NCI-H2196 (cell line): ENCODE measurements around the gene UBASH3B.

Experiments used
- DNase-seq: peaks from one replicate; lab custom pipeline; 2025; ENCODE audit not compliant: unreplicated experiment; lab: John Stamatoyannopoulos, UW

UBASH3B gene

DNA sequence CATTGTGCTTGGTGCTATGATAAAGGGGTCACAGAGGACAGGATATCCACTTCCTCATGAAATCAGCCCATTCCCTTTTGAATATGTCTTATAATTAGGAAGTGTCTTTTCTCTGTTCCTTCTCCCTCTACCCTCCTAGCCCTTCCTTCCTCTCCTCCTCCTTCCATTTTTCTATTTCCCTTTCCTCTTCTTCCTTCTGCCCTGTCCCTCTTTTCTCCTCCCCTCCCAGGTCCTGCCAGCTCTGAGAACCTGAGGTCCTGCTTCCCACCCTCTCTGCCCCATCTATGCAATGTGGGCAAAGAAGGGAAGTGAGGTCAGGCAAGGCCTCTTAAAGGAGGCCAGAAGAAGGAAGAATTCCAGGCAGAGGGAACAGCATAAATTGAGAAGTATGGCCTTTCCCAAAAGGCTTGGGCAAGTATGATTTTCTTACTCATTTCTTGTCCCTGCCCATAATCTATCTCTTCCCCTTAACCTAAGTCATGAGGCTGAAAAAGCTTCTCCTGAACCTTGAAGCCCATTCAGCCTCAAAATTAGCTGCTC, 7.7 kb upstream of the UBASH3B start:
- DNase-seq, result no peak

DNA sequence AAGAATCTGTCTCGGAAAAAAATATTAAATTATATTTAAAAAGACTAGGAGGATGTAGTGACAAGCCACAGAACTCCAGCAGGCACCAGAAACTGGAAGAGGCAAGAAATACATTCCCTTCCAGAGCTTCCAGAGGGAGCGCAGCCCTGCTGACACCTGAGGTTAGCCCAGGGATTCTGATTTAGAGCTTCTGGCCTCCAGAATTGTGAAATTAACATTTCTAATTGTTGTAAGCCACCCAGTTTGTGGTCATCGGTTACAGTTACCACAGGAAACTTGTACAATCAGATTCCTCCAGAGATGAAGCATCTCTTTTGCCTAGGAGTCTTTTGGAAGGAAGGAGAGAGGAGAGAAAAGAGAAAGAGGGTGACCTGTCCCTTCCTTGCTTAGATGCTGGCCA, 6.4 kb upstream of the UBASH3B start:
- no peak for DNase-seq

DNA sequence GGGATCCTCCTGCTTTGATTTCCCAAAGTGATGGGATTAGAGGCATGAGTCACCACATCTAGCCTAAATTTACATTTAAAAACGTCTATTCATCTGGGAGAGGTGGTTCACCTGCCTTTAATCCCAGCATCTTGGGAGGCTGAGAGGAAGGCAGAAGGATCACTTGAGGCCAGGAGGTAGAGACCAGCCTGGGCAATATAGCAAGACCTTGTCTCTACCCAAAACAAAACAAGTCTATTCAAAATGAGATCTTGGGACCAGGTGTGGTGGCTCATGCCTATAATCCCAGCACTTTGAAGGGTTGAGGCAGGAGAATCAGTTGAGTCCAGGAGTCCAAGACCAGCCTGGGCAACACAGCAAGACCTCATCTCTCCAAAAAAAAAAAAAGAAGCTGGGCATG, 4.9 kb upstream of the UBASH3B start:
- no peak for DNase-seq

DNA sequence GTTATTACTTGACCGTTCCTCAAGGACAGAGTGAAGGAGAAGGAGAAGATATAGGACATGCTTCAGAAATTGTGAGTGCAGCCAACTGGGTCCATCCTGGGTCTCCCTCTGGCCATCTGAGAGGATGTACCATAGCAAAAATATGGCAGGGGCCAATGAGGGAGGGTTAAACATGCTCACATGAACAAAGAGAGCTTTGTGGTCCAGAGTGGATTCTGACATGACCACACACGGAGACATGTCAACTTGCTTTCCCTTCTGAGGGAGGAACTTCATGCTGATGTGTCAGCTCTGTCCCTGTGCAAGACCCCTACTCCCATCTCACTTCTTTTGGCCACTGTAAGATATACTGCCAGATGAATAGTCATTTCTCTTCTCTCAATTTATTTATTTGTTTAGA, 3.0 kb upstream of the UBASH3B start:
- no peak for DNase-seq

DNA sequence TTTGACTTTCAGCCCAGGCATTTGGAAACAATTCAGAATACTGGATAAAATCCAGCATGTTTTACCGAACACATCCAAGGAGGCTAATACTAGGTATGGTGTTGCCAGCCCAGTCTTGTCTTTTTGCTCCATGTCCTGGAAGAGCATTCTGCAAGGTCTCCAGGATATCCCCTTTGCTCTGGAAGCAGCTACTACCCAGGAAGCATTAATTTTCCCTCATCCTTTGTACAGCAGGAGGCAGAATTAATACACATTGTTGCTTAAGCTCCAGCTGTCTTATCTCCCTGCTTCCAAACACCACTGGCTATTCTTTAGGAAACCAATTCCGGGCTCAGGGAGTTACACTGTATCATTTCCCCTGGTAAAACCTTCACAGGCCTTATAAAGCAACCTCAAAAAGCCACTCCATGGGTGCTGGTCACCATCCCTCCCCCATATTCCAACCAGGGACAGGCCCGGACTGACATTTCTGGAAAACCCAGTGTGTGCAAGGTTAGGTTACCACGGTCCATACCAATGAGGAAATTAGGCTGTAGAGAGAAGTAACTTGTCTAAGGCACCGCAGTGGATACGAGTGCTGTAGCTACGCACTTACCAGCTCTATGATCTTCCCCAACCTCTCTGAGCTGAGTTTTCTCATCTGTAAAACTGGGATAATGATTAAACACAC, 1.5 kb upstream of the UBASH3B start:
- DNase-seq, result no peak

DNA sequence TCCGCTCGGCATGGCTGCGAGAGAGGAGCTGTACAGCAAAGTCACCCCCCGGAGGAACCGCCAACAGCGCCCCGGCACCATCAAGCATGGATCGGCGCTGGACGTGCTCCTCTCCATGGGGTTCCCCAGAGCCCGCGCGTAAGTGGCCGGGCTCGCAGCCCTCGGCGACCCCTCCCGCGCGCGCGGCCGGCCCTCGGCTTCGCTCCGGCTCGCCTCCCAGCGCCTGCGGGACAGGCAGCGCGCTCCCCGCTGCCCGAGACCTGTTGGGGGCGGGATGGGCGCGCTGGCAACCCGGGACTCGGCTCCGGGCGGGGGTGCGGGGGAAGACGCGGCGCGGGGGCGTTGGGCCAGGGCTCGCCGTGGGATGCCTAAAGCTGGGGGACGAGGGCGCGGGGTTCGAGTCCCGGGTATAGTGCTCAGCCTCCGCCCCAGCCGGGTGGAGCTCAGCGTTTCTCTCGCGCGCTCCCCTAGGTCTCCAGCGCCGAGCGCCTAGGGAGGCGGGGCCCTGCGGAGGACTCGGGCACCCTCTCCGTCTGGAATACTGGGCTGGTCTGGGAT, 630 bp downstream of the UBASH3B start:
- peak; percentile 46 for DNase-seq

DNA sequence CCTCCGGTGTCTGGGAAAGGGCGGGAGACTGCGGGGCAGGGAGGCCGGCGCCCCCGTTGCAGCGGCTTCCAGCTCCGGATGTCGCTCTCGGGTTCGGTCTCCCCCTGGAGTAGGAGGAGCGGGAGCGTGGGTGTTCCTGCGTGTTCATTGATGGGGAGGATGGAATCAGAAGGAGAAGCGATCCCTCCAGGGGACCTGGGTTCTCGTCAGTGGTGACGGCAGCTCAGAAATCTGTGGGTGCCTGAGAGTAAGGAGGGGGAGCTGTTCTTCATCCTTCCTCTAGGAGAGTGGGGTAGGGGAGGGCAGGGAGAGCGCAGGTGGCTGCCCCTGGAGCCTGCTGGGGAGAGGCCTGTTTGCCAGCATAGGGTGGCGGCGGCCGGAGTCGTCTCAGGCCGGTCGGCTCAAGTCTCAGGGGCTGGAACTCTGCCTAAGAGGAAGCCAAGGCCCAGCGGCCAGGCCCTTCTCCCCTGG, 1.1 kb downstream of the UBASH3B start:
- DNase-seq, result peak; percentile 40

DNA sequence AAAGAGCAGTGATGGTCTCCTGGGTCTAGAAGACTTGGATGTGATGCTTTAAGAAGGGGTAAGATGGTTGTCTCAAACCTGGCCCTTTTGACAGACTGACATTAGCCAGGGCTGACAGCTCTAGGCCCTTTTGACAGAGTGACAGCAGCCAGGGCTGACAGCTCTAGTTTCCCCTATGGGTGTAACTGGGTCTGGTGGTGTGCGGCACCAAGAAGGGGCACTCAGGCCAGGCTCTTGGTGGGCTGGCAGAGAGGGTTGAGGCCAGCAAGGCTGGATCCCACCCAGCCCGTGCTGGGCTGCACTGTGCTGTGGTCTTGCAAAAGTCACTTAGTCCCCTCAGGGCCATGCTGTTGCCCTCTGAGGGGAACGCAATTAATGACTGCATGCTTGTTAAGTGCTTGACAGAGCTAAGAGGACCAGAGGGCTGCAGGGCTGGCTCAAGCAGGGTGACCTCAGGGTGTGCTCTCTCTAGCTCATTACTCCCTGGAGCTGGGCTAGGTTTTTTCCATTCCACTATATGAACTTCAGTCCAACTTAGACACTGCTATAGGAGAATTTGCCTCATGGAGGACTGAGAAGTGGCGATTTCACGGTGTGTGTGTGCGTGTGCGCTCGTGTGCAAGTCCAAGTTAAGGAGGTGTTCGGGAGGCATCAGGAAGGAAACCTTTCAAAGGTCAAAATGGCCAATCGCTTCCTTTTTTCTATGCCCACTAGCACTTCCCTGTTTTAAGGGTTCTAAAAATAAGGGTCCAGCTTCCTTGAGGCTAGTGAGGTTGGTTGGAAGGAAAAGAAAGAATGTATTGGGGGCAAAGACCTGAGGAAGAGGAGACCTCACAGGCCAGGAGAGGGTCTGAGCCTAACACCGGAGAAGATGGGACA, 4.4 kb downstream of the UBASH3B start:
- DNase-seq, result no peak

DNA sequence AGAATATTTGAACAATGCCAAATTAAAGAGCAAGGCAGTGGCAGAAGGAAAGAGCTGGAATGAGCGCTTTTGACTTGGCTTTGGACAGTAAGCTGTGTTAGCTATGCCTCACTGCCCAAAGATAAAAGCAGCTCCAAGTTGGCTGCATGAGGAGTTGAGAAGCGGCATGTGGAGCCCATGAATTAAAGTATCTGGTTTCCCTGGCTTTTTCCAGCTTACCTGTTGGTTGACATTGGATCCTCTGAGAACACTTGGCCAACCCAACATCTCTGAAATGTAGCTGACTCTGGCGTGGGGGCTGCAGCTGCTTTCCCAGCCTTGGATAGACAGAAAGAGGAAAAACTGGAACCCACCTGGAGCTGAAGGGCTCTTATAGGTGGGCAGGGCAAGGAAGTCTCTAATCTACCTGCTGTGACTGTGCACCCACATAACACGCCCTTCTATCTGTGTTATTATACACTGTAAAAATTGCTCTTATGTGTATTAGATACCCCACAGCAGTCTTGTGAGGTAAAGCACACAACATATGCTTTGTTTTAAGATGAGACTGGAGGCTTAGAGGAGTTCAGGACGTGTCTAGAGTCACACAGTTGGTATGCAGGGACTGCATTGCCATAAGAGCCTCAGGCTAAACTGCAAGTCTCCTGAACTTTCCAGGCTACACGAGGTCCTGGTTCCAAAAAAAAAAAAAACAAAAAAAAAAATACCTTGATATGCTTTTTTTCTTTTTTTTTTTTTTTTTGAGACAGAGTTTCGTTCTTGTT, 5.8 kb downstream of the UBASH3B start:
- peak; percentile 79 for DNase-seq

DNA sequence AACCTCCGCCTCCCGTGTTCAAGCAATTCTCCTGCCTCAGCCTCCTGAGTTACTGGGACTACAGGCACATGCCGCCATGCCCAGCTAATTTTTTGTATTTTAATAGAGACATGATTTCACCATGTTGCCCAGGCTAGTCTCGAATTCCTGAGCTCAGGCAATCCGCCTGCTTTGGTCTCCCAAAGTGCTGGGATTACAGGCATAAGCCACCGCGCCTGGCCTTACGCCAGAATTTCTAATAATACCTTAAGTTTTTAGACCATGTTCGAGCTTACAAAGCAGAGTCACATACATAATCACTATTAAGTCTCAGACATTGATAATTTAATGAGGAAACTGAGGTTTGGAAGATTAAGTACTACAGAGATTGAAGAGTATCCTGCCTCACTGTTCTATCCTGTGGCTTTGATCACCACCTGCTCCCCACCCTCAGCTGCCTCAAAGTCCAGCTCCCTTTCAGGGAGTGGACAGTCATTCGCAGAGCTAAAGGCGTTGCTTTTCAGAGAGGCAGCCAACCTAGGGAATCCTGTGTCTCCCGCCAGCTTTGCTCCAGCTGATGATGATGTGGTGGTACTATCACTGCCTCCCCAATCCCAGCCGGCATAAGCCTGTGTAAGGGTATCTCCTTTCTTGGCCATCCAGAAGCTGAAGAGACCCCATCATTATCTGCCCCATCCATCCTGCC, 7.7 kb downstream of the UBASH3B start:
- no peak for DNase-seq

DNA sequence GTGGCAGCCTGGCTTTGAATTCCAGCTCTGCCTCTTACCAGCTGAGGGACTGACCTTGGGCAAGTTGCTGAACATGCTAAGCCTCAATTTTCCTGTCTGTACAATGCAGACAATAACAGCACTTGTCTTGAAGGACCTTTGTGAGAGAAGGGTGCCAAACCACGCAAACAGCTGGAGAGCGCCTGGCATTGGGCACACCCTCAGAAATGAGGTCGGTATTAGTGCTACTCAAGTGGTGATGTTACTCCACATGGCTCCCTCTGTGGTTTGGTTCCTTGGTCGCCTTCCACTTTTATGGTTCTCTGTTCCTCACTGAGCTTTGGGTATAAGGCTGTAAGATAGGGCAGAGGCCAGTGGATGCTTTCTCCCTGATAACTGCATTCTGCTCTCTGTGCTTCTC, 8.2 kb downstream of the UBASH3B start:
- DNase-seq, result peak; percentile 60

DNA sequence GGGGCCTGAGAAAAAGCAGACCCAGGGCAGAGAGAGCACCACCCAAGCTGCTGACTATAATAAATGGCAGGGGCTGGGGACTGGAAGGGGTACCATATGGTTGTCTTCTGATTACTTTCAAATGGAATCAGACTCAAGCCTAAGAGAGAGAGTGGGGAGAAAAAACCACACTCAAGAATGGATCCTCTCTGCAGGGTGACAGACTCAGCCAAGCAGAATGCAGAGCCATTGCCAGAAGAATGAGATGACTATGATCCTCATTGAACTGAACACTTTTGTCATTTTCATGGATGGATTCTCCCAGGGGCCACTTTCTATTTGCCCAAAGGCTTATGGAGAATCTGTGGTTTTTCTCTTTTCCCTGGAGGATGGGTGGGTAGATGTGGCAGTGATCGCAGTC, 8.7 kb downstream of the UBASH3B start:
- no peak for DNase-seq

DNA sequence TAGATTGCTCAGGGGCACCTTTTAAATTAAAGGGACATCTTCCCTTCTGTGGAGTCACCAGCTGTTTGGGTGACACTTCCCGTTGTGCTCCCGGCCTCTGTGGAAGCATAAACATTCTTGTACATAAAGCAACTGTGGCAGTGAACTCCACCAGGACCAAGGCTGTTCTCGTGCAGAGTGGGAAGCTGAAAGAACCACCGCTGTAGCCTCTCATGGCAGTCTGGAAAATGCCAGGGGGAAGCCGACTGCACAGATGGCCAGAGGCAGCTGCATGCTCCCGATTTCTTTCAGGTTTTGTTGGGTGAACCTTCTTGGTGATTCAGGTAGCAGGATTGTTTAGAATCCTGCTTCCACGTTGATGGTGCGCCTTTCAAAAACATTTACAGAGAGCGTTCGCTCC, 10.3 kb downstream of the UBASH3B start:
- DNase-seq, result no peak

DNA sequence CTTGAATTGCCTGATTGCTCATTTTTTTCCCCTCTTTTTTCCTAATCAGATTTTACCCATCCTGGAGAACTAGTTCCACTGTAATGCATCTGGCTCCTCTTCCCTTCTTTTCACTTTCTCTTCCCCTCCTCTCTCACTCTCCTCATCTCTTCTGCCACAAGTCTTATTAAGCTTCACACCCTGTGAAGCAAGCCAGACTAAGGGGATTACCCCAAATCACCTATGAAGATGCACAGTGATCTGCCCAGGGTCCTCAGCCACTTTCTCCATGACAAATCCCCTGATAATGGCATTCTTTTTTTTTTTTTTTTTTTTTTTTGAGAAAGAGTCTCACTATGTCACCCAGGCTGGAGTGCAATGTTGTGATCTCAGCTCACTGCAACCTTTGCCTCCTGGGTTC, 11.2 kb downstream of the UBASH3B start:
- DNase-seq, result no peak

DNA sequence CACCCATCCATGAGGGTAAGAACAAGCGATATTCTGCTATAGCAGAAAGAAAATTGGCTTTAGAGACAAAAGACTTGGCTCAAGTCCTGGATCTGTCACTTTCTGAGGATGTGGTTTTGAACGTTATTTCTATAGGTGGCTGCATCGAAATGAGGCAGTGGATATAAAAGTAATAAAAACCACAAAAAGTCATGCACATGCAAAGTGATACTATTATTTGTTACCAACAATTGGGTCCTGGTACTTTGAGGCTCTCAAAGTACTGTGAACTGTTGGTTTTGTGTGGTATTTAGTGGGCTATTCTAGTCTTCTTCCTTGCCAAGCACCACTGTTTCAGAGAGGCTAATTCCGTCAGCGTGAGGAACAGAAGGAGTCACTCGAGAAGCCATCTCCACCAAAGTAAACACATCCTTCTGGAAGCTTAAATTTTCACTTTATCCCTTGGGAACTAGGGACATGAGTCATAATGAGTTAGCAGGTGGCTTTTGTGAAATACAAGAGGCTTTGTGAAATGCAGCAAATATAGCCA, 13.1 kb downstream of the UBASH3B start:
- peak; percentile 49 for DNase-seq

DNA sequence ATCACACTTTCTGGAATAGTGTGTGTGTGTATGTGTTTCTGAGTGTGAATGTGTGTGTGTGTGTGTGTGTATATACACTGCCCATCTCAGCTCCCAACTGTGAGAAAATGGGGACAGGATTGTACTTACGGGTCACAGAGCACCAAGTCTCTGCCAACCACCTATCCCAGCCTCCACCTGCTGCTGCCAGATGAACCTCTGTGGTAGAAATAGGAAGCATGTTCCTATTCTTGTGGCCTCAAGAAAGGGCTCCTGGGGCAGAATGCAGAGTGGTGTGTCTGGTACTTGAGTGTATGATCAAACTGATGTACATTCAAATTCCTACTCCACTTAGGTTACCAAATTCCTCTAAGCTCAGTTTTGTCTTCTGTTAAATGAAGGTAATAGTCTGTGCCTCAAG, 14.6 kb downstream of the UBASH3B start:
- DNase-seq, result no peak

DNA sequence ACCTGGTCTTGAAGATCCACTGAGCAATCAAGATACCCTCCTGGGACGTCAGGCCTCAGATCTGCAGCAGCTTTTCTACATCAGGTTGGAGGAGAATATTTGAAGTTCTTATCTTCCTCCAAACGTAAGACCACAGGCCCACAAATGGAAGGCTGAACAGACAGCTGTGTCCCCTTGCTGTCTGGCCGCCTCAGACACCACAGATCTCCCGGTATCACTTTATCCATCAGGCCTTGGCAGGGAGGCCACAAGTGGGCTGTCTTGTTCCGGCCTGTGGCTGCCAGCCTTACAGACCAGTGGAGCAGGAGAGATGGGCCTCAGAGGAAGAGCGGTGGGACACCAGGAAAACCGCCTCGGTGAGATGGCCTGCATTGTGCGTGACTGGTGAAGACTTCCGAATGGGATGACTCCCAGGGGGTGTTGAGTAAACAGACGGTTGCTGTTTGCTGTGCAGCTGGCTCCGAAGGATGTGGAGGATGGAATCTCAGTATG, 15.9 kb downstream of the UBASH3B start:
- DNase-seq, result no peak

DNA sequence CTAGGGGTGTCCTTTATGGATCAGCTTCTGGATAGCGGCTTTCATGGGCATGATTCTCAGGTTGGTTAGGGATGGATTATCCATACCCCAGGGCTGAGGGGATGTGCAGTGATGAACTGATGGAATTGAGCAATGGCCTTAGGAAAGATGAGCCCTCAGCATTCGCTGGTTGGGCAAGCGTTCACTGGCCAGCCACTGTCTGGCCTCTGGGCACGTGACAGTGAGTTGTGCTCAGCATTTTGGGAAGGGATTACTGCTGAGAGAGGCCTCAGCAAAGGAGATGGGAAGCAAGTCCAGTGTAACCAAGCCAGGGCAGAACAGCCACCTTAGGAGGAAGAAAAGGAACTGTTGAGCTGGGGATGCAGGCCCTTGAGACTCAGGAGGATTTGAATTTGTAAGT, 17.4 kb downstream of the UBASH3B start:
- no peak for DNase-seq

DNA sequence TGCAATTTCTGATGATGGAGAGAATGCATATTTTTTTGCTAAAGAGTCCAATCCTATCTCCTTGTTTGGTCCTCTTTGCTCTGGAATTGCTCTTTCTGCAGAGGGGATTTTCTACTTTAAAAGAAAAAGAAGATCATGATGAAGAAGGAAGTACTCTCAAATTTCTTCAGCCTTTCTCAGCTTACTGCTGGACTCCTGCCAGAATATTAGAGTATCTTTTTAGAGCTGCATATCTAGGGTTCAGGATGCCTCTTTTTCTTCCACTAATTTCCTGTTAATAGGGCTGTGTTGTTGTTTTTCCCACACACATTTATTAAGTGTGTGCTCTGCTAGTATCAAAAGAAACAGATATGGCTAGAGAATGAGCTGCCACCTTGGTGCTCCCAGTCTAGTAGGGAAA, 18.2 kb downstream of the UBASH3B start:
- DNase-seq, result no peak

DNA sequence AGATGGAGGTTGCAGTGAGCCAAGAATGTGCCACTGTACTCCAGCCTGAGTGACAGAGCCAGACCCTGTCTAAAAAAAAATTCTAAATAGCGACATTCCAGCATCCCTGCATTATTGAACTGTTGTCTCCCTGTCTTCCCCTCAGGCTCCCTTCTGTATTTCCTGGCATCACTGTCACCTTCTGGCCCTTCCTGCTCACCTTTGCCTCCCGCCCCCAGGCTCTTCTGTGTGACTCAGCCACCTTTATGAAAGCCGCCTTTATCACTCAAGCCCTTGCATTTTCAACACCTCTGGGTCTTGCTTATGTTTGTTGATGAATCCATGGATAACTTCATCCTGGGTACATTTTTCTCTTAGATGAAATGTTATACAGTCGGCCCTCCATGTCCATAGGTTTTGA, 21.1 kb downstream of the UBASH3B start:
- DNase-seq, result no peak
